ENCODE measurements around the gene SLC7A9. TPM values are rescaled to one million over a fixed set of nuclear protein-coding genes. Genes with fewer than 3 reads are reported as not detected.
A peak's percentile ranks its signal among the peaks of the same experiment; 100 is the strongest.

SLC7A9 gene
- polyA plus RNA-seq, 2 of the 4 experiments (the other 2 are of a cell fraction), result 0.50 to 0.62 TPM

DNA sequence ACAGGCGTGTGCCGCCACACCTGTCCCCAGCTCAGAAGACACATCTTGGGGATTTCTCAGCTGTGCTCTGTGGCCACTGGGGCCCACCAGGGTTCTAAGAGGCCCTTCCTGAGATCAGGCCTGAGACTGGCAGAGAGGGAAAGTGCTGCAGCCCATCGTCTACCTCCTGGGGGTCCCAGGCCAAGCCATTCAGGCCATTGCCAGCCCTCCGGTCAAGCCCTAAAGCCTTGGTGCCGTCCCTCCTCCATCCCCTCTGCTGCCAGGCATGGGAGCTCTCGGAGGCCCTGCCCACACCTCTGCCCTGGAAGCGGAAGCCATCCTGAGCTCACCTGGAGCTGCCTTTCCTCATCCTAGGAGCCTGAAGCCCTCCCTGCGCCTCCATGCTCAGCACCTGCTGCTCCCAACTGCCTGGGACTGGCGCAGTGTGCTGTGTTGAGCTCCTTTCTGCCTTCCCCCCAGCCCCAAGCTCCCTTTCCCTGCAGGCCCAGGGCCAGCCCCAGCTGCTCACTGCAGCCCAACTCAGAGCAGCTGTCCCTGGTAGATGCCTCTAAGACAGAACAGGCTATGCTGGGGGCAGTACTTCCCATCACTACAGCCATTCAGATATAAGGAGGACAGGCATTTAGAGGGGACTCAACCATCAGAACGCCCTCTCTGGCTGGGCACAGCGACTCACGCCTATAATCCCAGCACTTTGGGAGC lies 2.9 kb downstream of the SLC7A9 start:
- H3K4me2 ChIP-seq, result no peak overlapping the region
- no peak overlapping the region for H3K4me3 ChIP-seq
- no peak overlapping the region for H3K27ac ChIP-seq
- peak in 1 of 2 experiments; percentile 40; a peak in 3 of 6 replicates for ATAC-seq
- TF ChIP-seq RCOR1 (IDR thresholded peaks at IDR 0.05; ENCODE audit: low read depth, low read length) (no peak), GATA3 (IDR thresholded peaks at IDR 0.05; ENCODE audit: borderline replicate concordance) (no peak), MYC (IDR thresholded peaks at IDR 0.05; ENCODE audit: borderline replicate concordance, low read length) (no peak), ESRRA (IDR thresholded peaks at IDR 0.05; ENCODE audit: borderline replicate concordance, low read length) (no peak), POLR2AphosphoS2 (conservative IDR thresholded peaks at IDR 0.05; ENCODE audit: low read length) (no peak), JUN (IDR thresholded peaks at IDR 0.05) (no peak), PHF8 (IDR thresholded peaks at IDR 0.05; ENCODE audit: borderline replicate concordance, low read depth) (no peak), SREBF2 (IDR thresholded peaks at IDR 0.05) (no peak), BHLHE40 (IDR thresholded peaks at IDR 0.05; ENCODE audit: low read depth, low read length) (no peak), CHD4 (IDR thresholded peaks at IDR 0.05; ENCODE audit: borderline replicate concordance) (no peak), CHD2 (IDR thresholded peaks at IDR 0.05; ENCODE audit: low read length, partially characterized antibody) (no peak), HOXB5 (CRISPR knock-in tag; IDR thresholded peaks at IDR 0.05) (no peak), ZC3H11A (IDR thresholded peaks at IDR 0.05) (no peak), CEBPB (IDR thresholded peaks at IDR 0.05) (no peak)
- TF ChIP-seq, protein P1, sequence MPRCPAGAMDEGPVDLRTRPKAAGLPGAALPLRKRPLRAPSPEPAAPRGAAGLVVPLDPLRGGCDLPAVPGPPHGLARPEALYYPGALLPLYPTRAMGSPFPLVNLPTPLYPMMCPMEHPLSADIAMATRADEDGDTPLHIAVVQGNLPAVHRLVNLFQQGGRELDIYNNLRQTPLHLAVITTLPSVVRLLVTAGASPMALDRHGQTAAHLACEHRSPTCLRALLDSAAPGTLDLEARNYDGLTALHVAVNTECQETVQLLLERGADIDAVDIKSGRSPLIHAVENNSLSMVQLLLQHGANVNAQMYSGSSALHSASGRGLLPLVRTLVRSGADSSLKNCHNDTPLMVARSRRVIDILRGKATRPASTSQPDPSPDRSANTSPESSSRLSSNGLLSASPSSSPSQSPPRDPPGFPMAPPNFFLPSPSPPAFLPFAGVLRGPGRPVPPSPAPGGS (IDR thresholded peaks at IDR 0.05), result no peak
- TF ChIP-seq, protein P2, sequence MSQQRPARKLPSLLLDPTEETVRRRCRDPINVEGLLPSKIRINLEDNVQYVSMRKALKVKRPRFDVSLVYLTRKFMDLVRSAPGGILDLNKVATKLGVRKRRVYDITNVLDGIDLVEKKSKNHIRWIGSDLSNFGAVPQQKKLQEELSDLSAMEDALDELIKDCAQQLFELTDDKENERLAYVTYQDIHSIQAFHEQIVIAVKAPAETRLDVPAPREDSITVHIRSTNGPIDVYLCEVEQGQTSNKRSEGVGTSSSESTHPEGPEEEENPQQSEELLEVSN (IDR thresholded peaks at IDR 0.05; ENCODE audit: borderline replicate concordance, low read depth), result no peak
- TF ChIP-seq, protein P3, sequence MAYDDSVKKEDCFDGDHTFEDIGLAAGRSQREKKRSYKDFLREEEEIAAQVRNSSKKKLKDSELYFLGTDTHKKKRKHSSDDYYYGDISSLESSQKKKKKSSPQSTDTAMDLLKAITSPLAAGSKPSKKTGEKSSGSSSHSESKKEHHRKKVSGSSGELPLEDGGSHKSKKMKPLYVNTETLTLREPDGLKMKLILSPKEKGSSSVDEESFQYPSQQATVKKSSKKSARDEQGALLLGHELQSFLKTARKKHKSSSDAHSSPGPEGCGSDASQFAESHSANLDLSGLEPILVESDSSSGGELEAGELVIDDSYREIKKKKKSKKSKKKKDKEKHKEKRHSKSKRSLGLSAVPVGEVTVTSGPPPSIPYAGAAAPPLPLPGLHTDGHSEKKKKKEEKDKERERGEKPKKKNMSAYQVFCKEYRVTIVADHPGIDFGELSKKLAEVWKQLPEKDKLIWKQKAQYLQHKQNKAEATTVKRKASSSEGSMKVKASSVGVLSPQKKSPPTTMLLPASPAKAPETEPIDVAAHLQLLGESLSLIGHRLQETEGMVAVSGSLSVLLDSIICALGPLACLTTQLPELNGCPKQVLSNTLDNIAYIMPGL (CRISPR knock-in tag; IDR thresholded peaks at IDR 0.05; ENCODE audit: borderline replicate concordance), result no peak
- TF ChIP-seq, protein P4, sequence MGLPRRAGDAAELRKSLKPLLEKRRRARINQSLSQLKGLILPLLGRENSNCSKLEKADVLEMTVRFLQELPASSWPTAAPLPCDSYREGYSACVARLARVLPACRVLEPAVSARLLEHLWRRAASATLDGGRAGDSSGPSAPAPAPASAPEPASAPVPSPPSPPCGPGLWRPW (IDR thresholded peaks at IDR 0.05), result no peak
- CTCF ChIA-PET, result interaction anchor here (1.2 to 1.6 kb wide), 2 partner anchors 9 to 267 kb away, joined by 3 to 4 read pairs; no protein-coding TSS in a partner anchor
- POLR2A ChIA-PET, result interaction anchor here (0.5 kb wide), 1 partner anchor 12 kb away, joined by 3 read pairs; no protein-coding TSS in a partner anchor
- H3K4me1 ChIP-seq, result no peaks in the 10 kb centered on the region
- no peak for FAIRE-seq
- WGBS (ENCODE audit: missing lambda C conversion rate), result 83% methylated on average over 12 of the region's 12 CpGs
- H3K9me3 ChIP-seq, result no peaks in the 10 kb centered on the region
- DNase-seq (ENCODE audit: low read depth in 1 of 2, low spot score in 1 of 2), result no peak

DNA sequence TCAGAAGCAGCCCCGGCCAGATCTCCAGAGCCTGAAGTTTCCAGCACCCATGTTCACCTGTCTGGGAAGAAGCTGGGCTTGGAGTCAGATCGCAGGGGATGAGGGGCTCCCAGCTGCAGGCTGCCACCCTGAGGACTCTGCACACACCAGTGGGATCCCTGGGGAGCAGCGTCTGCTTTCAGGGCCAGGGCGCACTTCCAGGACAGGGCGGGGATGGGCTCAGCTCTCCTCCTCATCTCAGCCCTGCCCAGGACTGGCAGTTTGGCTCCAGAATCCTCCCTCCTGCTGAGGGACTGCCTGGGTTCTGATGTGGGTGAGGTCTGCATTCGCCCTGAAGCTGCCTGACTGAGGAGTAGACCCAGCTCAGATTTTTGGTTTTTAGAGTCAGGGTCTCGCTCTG lies 3.5 kb downstream of the SLC7A9 start:
- no peak for TF ChIP-seq EHF (CRISPR knock-in tag; IDR thresholded peaks at IDR 0.05)
- no peaks in the 10 kb centered on the region for H3K9me3 ChIP-seq
- ChIA-PET CTCF (interaction anchor here (1.2 to 1.6 kb wide), 3 partner anchors 9 to 266 kb away, joined by 3 to 4 read pairs (median 4); no protein-coding TSS in a partner anchor), POLR2A (no interaction called here)
- no peak overlapping the region for H3K27ac ChIP-seq
- no peak overlapping the region for H3K4me2 ChIP-seq
- ATAC-seq, result peak in 1 of 2 experiments; percentile 32; a peak in 3 of 6 replicates
- no peaks in the 10 kb centered on the region for H3K4me1 ChIP-seq
- 63% methylated on average over 7 of the region's 7 CpGs for WGBS (ENCODE audit: missing lambda C conversion rate)
- no peak overlapping the region for H3K4me3 ChIP-seq
- DNase-seq (ENCODE audit: low read depth in 1 of 2, low spot score in 1 of 2), result no peak
- FAIRE-seq, result no peak

DNA sequence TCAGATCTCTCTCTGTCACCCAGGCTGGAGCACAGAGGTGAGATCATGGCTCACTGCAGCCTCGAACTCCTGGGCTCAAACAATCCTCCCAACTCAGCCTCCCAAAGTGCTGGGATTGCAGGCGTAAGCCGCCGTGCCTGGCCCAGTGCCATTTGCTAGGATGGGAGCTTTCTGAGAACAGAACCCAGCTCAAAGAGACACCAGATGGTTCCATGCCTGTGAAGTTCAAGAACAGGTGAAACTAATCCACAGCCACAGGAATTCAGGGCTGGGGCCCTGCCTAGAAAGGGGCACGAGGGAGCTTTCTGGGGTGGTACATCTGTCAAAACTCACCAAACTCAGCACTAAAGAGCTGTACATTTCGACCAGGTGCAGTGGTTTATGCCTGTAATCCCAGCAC lies 4.2 kb downstream of the SLC7A9 start:
- ChIA-PET POLR2A (no interaction called here), CTCF (interaction anchor here (1.1 to 1.6 kb wide), 4 partner anchors 10 to 265 kb away, joined by 3 to 5 read pairs (median 4); no protein-coding TSS in a partner anchor)
- H3K4me1 ChIP-seq, result no peaks in the 10 kb centered on the region
- no peak overlapping the region for H3K4me3 ChIP-seq
- no peak overlapping the region for H3K27ac ChIP-seq
- FAIRE-seq, result no peak
- no peak overlapping the region for H3K4me2 ChIP-seq
- no peaks in the 10 kb centered on the region for H3K9me3 ChIP-seq
- ATAC-seq, result no peak
- no peak for DNase-seq (ENCODE audit: low read depth in 1 of 2, low spot score in 1 of 2)
- 51% methylated on average over 6 of the region's 6 CpGs for WGBS (ENCODE audit: missing lambda C conversion rate)
- no peak for TF ChIP-seq CHD4 (IDR thresholded peaks at IDR 0.05; ENCODE audit: borderline replicate concordance)
- TF ChIP-seq JUN (IDR thresholded peaks at IDR 0.05), result no peak
- TF ChIP-seq ZFP36 (IDR thresholded peaks at IDR 0.05; ENCODE audit: borderline replicate concordance, partially characterized antibody), result no peak
- no peak for TF ChIP-seq GATA3 (IDR thresholded peaks at IDR 0.05; ENCODE audit: borderline replicate concordance)
- TF ChIP-seq, protein P5, sequence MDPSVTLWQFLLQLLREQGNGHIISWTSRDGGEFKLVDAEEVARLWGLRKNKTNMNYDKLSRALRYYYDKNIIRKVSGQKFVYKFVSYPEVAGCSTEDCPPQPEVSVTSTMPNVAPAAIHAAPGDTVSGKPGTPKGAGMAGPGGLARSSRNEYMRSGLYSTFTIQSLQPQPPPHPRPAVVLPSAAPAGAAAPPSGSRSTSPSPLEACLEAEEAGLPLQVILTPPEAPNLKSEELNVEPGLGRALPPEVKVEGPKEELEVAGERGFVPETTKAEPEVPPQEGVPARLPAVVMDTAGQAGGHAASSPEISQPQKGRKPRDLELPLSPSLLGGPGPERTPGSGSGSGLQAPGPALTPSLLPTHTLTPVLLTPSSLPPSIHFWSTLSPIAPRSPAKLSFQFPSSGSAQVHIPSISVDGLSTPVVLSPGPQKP (IDR thresholded peaks at IDR 0.05; ENCODE audit: low read depth, low read length), result no peak
- no peak for TF ChIP-seq CEBPB (IDR thresholded peaks at IDR 0.05)
- no peak for TF ChIP-seq NFE2L2 (conservative IDR thresholded peaks at IDR 0.05; ENCODE audit: low read length)
- TF ChIP-seq, protein P6, sequence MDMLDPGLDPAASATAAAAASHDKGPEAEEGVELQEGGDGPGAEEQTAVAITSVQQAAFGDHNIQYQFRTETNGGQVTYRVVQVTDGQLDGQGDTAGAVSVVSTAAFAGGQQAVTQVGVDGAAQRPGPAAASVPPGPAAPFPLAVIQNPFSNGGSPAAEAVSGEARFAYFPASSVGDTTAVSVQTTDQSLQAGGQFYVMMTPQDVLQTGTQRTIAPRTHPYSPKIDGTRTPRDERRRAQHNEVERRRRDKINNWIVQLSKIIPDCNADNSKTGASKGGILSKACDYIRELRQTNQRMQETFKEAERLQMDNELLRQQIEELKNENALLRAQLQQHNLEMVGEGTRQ (IDR thresholded peaks at IDR 0.05), result no peak
- no peak for TF ChIP-seq RARB (CRISPR knock-in tag; IDR thresholded peaks at IDR 0.05)
- TF ChIP-seq, protein P3 (CRISPR knock-in tag; IDR thresholded peaks at IDR 0.05; ENCODE audit: borderline replicate concordance), result no peak
